HG03025 (cell line): ENCODE data around the gene ASCL5.

ENCODE experiments used
- ATAC-seq: cut with Tn5 transposase; IDR thresholded peaks from one replicate; pipeline ENCODE4 v1.9.1; 2021; ENCODE audit warnings: mild to moderate bottlenecking, moderate library complexity; ENCODE audit not compliant: unreplicated experiment, low FRiP score

Gene ASCL5

DNA sequence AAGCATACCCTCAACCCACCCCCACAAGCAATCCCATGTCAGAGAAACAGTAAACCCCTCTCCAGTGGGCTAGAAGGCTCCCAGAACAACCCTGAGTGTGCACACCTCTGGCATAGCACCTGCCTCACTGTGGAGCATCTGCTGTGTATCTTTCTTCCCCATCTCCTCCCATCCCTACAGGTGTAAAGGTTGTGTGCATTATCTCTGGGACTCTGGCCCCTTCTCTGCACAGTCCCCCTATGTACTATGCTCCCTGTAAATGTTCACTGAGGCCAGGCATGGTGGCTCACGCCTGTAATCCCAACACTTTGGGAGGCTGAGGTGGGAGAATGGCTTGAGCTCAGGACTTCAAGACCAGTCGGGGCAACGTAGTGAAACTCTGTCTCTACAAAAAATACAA is 14.1 kb downstream of the ASCL5 start:
- ATAC-seq = no peak

DNA sequence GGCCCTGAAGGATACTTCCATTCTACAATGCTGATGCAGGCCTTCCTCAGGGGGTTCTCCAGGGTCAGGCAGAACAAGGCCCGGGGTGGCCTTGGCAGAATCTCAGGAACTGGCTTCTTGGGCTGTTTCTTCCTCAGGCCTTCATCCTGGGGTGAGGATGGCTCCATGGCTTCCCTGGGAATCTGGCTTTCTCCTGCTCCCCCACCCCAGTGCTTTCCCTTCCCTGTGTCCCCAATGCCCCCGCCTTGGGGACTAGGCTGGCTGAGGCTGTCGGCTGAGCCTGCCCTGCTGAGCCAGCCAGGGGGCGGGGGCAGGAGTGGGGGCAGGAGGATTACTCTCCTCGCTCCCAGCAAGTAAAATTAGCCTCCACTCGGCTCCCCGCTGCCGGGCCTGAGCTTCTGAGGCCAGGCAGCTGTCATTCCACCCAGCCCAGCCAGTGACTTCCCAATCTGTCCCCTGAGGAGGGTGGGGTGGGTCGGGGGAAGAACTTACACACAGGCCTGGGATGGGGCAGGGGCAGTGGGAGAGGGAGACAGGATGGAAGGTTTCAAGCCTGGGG is 14.7 kb downstream of the ASCL5 start, which contains the start of gene CACNA1S:
TSS of gene CACNA1S (minus strand) at position 254 of the 559 bp plus-strand sequence. CDS start at position 167, 87 bp downstream.
- ATAC-seq = no peak

GRCh38 chr1:201111672-201112071 is 15.3 kb downstream of the ASCL5 start:
- no peak for ATAC-seq

DNA sequence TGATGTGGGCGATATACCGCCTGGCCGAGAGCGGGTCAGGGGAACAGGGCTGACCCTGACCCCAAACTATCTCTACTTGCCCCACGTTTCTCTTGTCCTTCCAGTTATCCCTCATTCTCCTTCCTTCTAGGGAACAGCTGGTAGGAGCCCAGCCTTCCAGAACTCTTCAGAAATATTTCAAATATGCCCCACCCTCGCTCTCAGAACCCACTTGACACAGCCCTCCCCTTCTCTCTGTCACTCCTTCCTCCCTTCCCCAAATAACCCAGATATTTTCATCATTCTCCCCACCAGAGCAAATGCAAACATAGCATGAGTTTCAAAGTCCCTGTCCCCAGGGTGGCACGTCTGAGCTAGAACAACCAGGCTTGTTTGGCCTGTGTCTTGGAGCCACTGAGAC is 15.8 kb downstream of the ASCL5 start:
- ATAC-seq = no peak

DNA sequence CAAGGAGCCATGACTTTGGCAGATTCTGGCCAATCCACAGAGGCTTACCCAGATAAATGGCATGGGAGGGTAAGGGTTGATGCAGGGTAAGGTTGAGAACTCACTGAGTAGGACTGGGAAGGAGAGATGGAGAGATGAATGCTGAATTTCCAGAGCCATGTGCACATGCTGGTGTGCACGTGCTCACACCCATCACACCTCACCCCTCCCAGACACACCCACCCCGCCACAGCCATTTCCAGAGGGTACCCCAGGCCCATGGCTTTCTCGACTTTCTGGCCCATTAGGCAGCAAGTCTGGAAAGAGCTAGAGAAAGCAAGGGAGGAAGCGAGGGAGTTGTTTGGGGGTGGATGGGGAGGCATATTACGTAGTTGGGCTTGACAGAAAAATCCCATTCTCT is 16.4 kb downstream of the ASCL5 start:
- ATAC-seq = no peak

GRCh38 chr1:201110138-201110537 is 16.8 kb downstream of the ASCL5 start:
- no peak for ATAC-seq

GRCh38 chr1:201109651-201110050 is 17.3 kb downstream of the ASCL5 start:
- no peak for ATAC-seq

GRCh38 chr1:201108614-201109013 is 18.4 kb downstream of the ASCL5 start:
- ATAC-seq = no peak

DNA sequence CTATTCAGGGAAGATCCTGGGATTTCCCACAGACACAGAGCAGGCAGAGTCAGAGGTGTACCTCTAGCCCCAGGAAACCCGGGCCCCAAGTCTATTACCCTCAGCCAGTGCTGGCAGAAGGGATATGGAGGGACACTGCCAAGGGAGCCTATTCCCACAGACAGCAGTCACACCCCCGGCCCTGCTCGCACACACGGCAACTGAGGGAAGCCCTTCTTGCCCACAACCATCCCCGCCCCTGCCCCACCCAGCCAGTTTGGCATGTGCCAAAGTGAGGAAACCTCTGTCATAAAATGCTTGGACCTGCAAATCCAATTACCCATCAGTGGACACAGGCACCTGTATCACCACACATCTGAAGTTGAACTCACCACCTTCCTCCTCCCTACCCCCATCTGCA is 21.3 kb downstream of the ASCL5 start:
- no peak for ATAC-seq

DNA sequence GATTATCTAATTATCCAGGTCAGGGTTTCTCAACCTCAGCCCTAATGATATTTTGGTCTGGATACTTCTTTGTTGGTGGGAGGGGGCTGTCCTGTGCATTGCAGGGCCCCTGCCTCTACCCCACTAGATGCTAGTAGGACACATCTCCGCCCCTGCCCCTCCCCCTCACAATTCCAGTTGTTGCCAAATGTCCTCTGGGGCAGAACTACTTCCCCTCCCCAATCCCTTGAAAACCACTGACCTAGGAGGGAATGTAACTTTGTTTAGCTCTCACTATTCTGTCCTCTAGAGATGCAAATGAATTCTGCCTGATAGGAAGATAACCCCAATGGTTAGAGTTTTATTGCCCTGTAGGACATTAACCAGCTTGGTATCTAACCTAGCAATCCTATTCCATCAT is 22.8 kb downstream of the ASCL5 start:
- no peak for ATAC-seq

DNA sequence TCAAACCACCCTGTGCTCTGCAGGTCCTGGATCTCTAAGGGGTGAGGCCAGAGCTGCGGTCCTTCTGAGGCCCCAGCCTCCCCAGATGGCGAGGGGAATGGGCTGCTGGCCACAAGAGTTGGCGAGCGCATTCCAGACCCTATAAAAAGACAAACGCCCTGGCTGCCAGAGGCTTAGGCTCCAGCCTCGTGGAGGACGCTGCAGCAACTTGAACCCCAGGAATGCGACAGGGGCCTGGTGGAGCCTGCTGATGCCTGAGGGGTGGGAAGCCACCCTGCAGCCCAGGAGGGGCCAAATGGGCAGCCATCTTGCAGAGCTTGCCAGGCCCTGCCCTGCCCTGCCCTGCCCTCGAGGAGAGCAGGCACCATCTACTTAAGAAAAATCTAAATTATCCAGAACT is 23.3 kb downstream of the ASCL5 start:
- ATAC-seq = no peak

DNA sequence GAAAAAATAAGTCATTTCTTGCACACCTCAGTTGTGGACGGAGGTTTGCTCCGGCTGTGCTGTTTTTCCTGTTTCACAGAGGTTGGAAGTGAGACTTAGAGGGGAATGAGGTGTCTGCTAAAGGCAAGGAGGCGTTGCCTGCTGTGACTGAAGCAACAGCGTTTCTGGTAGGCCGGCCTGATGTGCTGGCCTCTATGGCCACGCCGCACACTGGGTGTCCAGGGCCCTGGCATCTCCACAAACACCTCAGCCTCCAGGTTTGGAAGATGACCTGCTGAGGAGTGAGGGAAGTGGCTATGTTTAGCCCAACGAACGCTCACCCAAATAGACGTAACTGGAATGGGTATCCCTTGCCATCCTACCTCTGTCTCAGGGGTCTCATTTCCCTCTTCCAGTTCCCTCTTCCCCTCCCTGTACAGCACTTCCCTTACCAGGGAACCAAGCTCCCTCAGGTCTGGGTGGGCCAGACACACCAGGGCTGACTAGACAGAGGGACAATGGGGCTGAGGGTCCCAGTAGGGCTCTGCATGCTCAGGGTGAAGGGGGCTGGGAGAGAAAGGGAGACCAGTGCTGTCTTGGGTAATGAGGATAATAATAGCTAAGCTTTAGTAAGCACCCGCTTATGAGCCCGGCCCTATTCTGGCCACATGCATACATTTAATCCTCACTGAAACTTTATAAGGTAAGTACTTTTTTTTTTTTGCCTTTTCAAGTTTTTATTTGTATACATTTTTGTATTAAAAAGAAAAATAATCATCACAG is 26.6 kb downstream of the ASCL5 start:
- ATAC-seq = no peak

- ATAC-seq = no peak
Observed at GRCh38 chr1:201098992-201099677, 27.8 kb downstream of the ASCL5 start.

- ATAC-seq = no peak
Observed at GRCh38 chr1:201096977-201097856, 29.8 kb downstream of the ASCL5 start.

GRCh38 chr1:201096041-201096461 is 30.9 kb downstream of the ASCL5 start:
- no peak for ATAC-seq

DNA sequence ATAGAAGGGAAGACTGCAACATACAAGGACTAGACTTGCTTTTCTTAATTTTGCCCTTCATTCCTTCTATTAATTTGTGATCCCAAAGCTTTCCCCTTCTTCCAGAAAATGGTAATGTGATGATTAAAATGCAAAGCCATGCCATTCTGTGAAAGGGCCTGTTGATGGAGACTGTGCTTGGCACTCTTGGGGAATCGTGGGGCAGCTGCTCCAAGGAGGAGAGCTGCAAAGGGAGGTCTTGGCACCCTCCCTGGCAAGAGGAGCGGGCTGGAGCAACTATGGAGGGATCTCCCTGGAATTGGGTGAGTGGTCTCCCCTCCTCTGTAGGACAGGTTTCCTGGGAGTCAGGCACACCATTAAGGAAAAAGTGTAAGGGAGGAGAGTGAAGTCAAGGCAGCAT is 31.4 kb downstream of the ASCL5 start:
- ATAC-seq = no peak

GRCh38 chr1:201094832-201095231 is 32.2 kb downstream of the ASCL5 start:
- ATAC-seq = no peak

DNA sequence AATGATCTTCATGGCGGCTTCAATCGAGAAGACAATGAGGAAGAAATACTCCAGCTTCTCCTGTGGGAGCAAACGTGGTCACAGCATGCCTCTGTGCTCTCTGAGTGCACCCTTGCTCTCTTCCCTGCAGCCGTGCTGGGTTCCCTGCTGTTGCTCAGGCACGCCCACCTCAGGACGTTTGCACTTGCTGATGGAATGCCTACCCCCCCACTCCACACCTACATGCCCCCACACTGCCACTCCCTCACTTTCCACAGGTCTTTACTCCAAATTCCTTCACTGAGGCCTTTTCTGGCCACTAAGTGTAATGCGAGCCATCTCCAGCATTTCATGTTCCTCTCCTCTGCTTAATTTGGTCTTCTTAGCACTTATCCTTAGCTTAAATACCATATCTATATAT is 33.0 kb downstream of the ASCL5 start:
- no peak for ATAC-seq

DNA sequence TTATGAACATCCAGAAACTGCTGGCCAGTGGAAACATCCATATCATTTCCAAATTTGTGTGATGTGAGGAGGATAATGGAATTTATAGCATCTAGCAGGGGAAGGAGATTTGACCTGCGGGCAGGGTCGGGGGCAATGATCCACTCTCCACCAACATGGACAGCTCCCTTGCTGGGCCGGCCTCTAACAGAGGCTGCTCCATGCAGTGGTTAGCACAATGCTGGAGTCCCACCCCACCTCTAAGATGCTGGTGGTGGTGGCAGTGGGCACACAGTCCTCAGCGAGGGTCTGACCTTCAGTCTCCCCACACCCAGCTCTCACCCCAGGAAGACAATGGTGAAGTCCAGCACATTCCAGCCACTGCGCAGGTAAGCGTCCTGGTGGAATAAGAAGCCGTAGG is 33.4 kb downstream of the ASCL5 start:
- ATAC-seq = no peak

DNA sequence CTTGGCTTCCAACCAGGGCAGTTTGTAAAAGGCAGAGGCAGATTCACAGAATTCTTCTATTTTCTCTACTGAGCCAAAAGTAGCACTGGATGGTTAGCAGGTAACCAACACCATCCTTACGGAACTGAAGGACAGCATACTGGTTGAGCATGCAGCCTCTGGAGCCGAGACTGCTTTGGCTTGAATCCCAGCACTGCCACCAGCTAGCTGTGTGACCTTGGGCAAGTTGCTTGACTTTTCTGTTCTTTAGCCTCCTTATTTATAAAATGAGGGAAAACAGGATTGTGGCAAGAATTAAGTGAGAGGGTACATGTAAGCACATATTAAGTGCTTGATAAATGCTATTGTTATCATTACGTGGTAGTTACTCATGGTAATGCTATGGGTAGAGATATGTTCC is 34.2 kb downstream of the ASCL5 start:
- ATAC-seq = no peak

- no peak for ATAC-seq
Observed at GRCh38 chr1:201091256-201091655, 35.7 kb downstream of the ASCL5 start.
